SK-N-SH (cell line): Measurements from ENCODE around the gene WDFY2.

ENCODE experiments used
- CTCF ChIP-seq: fragments of 200-600 bp; sonication (generic); IDR thresholded peaks from 2 replicates; pipeline ENCODE4 v1.6.1; 2017; ENCODE audit warnings: antibody characterized with exemption, mild to moderate bottlenecking, moderate library complexity
- EP300 ChIP-seq, 2 experiments: IDR thresholded peaks; 2 replicates each; pipeline versions ENCODE4 v1.4.0 to v1.6.1; 2012; ENCODE audit warnings: borderline replicate concordance in 1 of 2, low read depth in 1 of 2, low read length in 1 of 2
- TAF1 ChIP-seq: IDR thresholded peaks from 2 replicates; pipeline ENCODE4 v1.6.1; 2012; ENCODE audit warnings: low read depth, mild to moderate bottlenecking, low read length, moderate library complexity, borderline replicate concordance

- TF ChIP-seq EP300 (IDR thresholded peaks at IDR 0.05; ENCODE audit: borderline replicate concordance in 1 of 2, low read depth in 1 of 2, low read length in 1 of 2) (no peak), CTCF (no peak), TAF1 (no peak)
Measured at GRCh38 chr13:51697181-51697580, 112.9 kb downstream of the WDFY2 start.
